Erythroblast (primary cell): ENCODE data around the gene SERHL2.

ENCODE experiments used
- GATA1 ChIP-seq: IDR thresholded peaks from 2 replicates; pipeline ENCODE4 v1.6.1; 2011; ENCODE audit warnings: low read depth, mild to moderate bottlenecking, control low read depth, low read length, moderate library complexity
- POLR2A ChIP-seq: IDR thresholded peaks from 2 replicates; pipeline ENCODE4 v1.6.1; 2011; ENCODE audit warnings: mild to moderate bottlenecking, low read length

GRCh38 chr22:42565956-42566355 is 12.2 kb downstream of the SERHL2 start:
- TF ChIP-seq POLR2A (no peak), GATA1 (no peak)
